Putamen (tissue), 1 donor: ENCODE measurements around the gene RAB21.
"Not testable (repeated sequence)": the region's sequence is repeated elsewhere in the genome, so short reads cannot be mapped to it uniquely, and the experiment has no call there.

Source experiments
- DNase-seq: peaks from one replicate; pipeline ENCODE4 v3.0.0-alpha.2; 2016; ENCODE audit warnings: low spot score

The RAB21 gene

GRCh38 chr12:71749666-71750065 lies 5.0 kb upstream of the RAB21 start:
- DNase-seq, result no peak

- DNase-seq, result no peak
Measured at GRCh38 chr12:71752891-71753290, 1.8 kb upstream of the RAB21 start.

- DNase-seq, result peak; percentile 30
Measured at GRCh38 chr12:71755146-71755892, 656 bp downstream of the RAB21 start.

- no peak for DNase-seq
Measured at GRCh38 chr12:71756054-71756690, 1.5 kb downstream of the RAB21 start.

GRCh38 chr12:71759941-71760340 lies 5.3 kb downstream of the RAB21 start:
- no peak for DNase-seq

- DNase-seq, result no peak
Measured at GRCh38 chr12:71760471-71760870, 5.8 kb downstream of the RAB21 start.

GRCh38 chr12:71761354-71761753 lies 6.7 kb downstream of the RAB21 start:
- DNase-seq, result not testable (repeated sequence)

GRCh38 chr12:71763677-71764379 lies 9.2 kb downstream of the RAB21 start:
- no peak for DNase-seq

- no peak for DNase-seq
Measured at GRCh38 chr12:71764587-71765321, 10.1 kb downstream of the RAB21 start.

- DNase-seq, result no peak
Measured at GRCh38 chr12:71766202-71766601, 11.5 kb downstream of the RAB21 start.

- DNase-seq, result no peak
Measured at GRCh38 chr12:71767183-71767582, 12.5 kb downstream of the RAB21 start.

- DNase-seq, result no peak
Measured at GRCh38 chr12:71768900-71769299, 14.2 kb downstream of the RAB21 start.

- DNase-seq, result no peak
Measured at GRCh38 chr12:71771069-71771468, 16.4 kb downstream of the RAB21 start.

GRCh38 chr12:71772735-71773134 lies 18.1 kb downstream of the RAB21 start:
- DNase-seq, result no peak

GRCh38 chr12:71780237-71780822 lies 25.7 kb downstream of the RAB21 start:
- DNase-seq, result peak; percentile 27

GRCh38 chr12:71782017-71782416 lies 27.4 kb downstream of the RAB21 start:
- no peak for DNase-seq

GRCh38 chr12:71786829-71787228 lies 32.2 kb downstream of the RAB21 start:
- no peak for DNase-seq

- no peak for DNase-seq
Measured at GRCh38 chr12:71787580-71787979, 32.9 kb downstream of the RAB21 start.

GRCh38 chr12:71790331-71790730 lies 35.7 kb downstream of the RAB21 start:
- no peak for DNase-seq

- DNase-seq, result no peak
Measured at GRCh38 chr12:71791473-71792150, 36.9 kb downstream of the RAB21 start.

- DNase-seq, result no peak
Measured at GRCh38 chr12:71792599-71792998, 37.9 kb downstream of the RAB21 start.
